GM23338 (cell line): ENCODE measurements around the gene MYO1G. TPM values are rescaled to one million over a fixed set of nuclear protein-coding genes. Genes with fewer than 3 reads are reported as not detected.

Experiments
- ATAC-seq: fragments of 200-7000 bp; cut with Tn5 transposase; 3 replicates; pipeline ENCODE4 v1.9.1; 2020
- DNase-seq: peaks from one replicate; pipeline ENCODE4 v3.0.0-alpha.2; 2015; ENCODE audit warnings: low spot score
- H2AFZ ChIP-seq: fragments of 200-600 bp; sonication (generic); 2 replicates; pipeline ENCODE4 v1.8.0; 2016; ENCODE audit warnings: antibody characterized with exemption, mild to moderate bottlenecking, moderate library complexity
- H3F3A ChIP-seq: fragments of 200-600 bp; sonication (generic); replicated peaks from 2 replicates; pipeline ENCODE4 v1.8.0; 2017; ENCODE audit warnings: antibody characterized with exemption, mixed run types, low read depth
- H3K27ac ChIP-seq: fragments of 200-600 bp; sonication (generic); 2 replicates; pipeline ENCODE4 v1.6.1; 2016; ENCODE audit warnings: low read depth
- H3K27me3 ChIP-seq: fragments of 200-600 bp; sonication (generic); 2 replicates; pipeline ENCODE4 v1.8.0; 2016; ENCODE audit warnings: mild to moderate bottlenecking, mixed run types, moderate library complexity; ENCODE audit not compliant: insufficient read depth
- H3K36me3 ChIP-seq: fragments of 200-600 bp; sonication (generic); 2 replicates; pipeline ENCODE4 v1.8.0; 2016; ENCODE audit warnings: mild to moderate bottlenecking; ENCODE audit not compliant: insufficient read depth
- H3K4me1 ChIP-seq: fragments of 200-600 bp; sonication (generic); 2 replicates; pipeline ENCODE4 v1.8.0; 2016; ENCODE audit warnings: mild to moderate bottlenecking, moderate library complexity; ENCODE audit not compliant: insufficient read depth
- H3K4me2 ChIP-seq: fragments of 200-600 bp; sonication (generic); 2 replicates; pipeline ENCODE4 v1.7.1; 2017; ENCODE audit warnings: mixed run types
- H3K4me3 ChIP-seq: fragments of 200-600 bp; sonication (generic); 2 replicates; pipeline ENCODE4 v1.6.1; 2016; ENCODE audit warnings: mixed run types
- H3K79me2 ChIP-seq: fragments of 200-600 bp; sonication (generic); replicated peaks from 2 replicates; pipeline ENCODE4 v1.8.0; 2017; ENCODE audit warnings: mild to moderate bottlenecking; ENCODE audit not compliant: insufficient read depth
- H3K9me2 ChIP-seq: fragments of 200-600 bp; sonication (generic); 2 replicates; pipeline ENCODE4 v1.8.0; 2017; ENCODE audit not compliant: insufficient read depth
- H4K20me1 ChIP-seq: fragments of 200-600 bp; sonication (generic); replicated peaks from 2 replicates; pipeline ENCODE4 v1.8.0; 2017; ENCODE audit warnings: mild to moderate bottlenecking; ENCODE audit not compliant: insufficient read depth
- H3K27ac Mint-ChIP-seq: 2 replicates; pipeline ENCODE4 v1.8.0; 2020; ENCODE audit warnings: inconsistent platforms, mild to moderate bottlenecking, moderate library complexity, mixed read lengths
- H3K27me3 Mint-ChIP-seq: 3 replicates; pipeline ENCODE4 v1.8.0; 2022; ENCODE audit warnings: low read depth, mild to moderate bottlenecking, moderate library complexity, mixed read lengths, inconsistent platforms; ENCODE audit not compliant: insufficient read depth, poor library complexity
- H3K36me3 Mint-ChIP-seq: 3 replicates; pipeline ENCODE4 v1.8.0; 2021; ENCODE audit warnings: low read depth, mild to moderate bottlenecking, inconsistent platforms, moderate library complexity, mixed read lengths
- H3K4me1 Mint-ChIP-seq: 3 replicates; pipeline ENCODE4 v1.8.0; 2020; ENCODE audit warnings: mild to moderate bottlenecking, inconsistent platforms, mixed read lengths
- H3K4me3 Mint-ChIP-seq: 3 replicates; pipeline ENCODE4 v1.8.0; 2021; ENCODE audit warnings: moderate library complexity, mild to moderate bottlenecking, inconsistent platforms, mixed read lengths
- H3K9me3 Mint-ChIP-seq: 3 replicates; pipeline ENCODE4 v1.8.0; 2020; ENCODE audit warnings: moderate library complexity, mild to moderate bottlenecking, inconsistent platforms, mixed read lengths
- CREB1 ChIP-seq: fragments of 250-450 bp; sonication (Bioruptor Pico); IDR thresholded peaks from 2 replicates; pipeline ENCODE4 v1.5.0; 2020; ENCODE audit warnings: low read depth, mild to moderate bottlenecking, moderate library complexity
- EZH2 ChIP-seq: fragments of 200-600 bp; sonication (generic); IDR thresholded peaks from one replicate; pipeline ENCODE4 v1.8.0; 2017; ENCODE audit warnings: antibody characterized with exemption, mild to moderate bottlenecking, low read depth; ENCODE audit not compliant: unreplicated experiment
- EZH2phosphoT487 ChIP-seq: fragments of 200-600 bp; sonication (generic); IDR thresholded peaks from one replicate; pipeline ENCODE4 v1.8.1; 2018; ENCODE audit warnings: antibody characterized with exemption; ENCODE audit not compliant: unreplicated experiment
- STAT1 ChIP-seq: IDR thresholded peaks from one replicate; pipeline ENCODE4 v1.6.1; 2016; ENCODE audit warnings: antibody characterized with exemption; ENCODE audit not compliant: unreplicated experiment
- polyA plus RNA-seq: library from polyadenylated mRNA; unstranded; fragments of >200 nt; fragmentation: Nextera tagmentation; extraction: Ambion mirVana; gene quantifications from 2 replicates; pipeline ENCODE4 v1.2.1, GENCODE V29; 2016
- total RNA-seq: library from RNA; depleted of rRNA; stranded (reverse); fragments of >200 nt; shearing (Covaris generic); gene quantifications from 2 replicates; pipeline ENCODE4 v1.2.3, GENCODE V29; 2014
- TF ChIP-seq, protein P1 (sequence below): fragments of 250-450 bp; sonication (Bioruptor Pico); IDR thresholded peaks from 2 replicates; pipeline ENCODE4 v1.5.0; 2020; ENCODE audit warnings: mild to moderate bottlenecking, moderate library complexity

Gene MYO1G
- total and polyA plus RNA-seq, 2 experiments from 2014 or later, result 0.10 to 0.11 TPM

DNA sequence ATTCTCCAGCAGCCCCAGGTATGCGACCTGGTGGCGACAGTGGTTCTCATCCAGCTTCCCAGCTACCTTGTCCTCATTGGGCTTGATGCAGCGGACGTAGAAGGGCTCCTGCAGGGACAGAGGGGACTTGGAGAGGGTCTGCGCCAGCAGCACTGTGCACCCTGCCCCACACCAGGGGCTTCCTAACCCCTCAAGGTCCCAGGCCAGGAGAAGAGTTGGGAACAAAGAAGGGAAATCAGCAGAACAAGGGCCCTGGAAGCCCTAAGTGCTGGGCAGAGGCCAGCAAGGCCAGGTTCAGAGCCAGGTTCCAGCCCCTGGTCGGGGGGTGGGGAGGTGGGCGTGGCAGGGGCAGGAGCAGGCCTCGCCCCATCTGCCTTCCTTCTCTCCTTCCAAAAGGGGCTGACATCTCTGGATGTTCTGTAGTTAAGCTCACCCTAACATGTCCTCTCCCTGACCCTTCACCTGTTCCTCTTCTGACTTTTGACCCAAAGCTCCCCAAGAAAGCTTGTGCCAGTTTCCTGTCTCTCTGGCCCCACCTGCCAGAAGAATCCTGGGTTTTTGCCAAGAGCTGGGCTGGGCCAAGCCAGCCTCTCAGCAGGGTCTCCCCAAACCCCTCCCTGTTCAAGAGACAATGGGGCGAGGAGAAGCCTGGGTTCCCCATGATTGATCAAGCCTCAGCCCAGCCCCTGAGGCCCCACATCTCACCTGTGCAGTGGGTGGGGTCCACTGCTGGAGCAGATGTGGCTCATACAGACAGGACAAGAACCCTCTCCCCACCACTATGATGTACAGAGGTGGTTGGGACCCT lies 11.9 kb downstream of the MYO1G start (continued):
- TF ChIP-seq, protein P1, sequence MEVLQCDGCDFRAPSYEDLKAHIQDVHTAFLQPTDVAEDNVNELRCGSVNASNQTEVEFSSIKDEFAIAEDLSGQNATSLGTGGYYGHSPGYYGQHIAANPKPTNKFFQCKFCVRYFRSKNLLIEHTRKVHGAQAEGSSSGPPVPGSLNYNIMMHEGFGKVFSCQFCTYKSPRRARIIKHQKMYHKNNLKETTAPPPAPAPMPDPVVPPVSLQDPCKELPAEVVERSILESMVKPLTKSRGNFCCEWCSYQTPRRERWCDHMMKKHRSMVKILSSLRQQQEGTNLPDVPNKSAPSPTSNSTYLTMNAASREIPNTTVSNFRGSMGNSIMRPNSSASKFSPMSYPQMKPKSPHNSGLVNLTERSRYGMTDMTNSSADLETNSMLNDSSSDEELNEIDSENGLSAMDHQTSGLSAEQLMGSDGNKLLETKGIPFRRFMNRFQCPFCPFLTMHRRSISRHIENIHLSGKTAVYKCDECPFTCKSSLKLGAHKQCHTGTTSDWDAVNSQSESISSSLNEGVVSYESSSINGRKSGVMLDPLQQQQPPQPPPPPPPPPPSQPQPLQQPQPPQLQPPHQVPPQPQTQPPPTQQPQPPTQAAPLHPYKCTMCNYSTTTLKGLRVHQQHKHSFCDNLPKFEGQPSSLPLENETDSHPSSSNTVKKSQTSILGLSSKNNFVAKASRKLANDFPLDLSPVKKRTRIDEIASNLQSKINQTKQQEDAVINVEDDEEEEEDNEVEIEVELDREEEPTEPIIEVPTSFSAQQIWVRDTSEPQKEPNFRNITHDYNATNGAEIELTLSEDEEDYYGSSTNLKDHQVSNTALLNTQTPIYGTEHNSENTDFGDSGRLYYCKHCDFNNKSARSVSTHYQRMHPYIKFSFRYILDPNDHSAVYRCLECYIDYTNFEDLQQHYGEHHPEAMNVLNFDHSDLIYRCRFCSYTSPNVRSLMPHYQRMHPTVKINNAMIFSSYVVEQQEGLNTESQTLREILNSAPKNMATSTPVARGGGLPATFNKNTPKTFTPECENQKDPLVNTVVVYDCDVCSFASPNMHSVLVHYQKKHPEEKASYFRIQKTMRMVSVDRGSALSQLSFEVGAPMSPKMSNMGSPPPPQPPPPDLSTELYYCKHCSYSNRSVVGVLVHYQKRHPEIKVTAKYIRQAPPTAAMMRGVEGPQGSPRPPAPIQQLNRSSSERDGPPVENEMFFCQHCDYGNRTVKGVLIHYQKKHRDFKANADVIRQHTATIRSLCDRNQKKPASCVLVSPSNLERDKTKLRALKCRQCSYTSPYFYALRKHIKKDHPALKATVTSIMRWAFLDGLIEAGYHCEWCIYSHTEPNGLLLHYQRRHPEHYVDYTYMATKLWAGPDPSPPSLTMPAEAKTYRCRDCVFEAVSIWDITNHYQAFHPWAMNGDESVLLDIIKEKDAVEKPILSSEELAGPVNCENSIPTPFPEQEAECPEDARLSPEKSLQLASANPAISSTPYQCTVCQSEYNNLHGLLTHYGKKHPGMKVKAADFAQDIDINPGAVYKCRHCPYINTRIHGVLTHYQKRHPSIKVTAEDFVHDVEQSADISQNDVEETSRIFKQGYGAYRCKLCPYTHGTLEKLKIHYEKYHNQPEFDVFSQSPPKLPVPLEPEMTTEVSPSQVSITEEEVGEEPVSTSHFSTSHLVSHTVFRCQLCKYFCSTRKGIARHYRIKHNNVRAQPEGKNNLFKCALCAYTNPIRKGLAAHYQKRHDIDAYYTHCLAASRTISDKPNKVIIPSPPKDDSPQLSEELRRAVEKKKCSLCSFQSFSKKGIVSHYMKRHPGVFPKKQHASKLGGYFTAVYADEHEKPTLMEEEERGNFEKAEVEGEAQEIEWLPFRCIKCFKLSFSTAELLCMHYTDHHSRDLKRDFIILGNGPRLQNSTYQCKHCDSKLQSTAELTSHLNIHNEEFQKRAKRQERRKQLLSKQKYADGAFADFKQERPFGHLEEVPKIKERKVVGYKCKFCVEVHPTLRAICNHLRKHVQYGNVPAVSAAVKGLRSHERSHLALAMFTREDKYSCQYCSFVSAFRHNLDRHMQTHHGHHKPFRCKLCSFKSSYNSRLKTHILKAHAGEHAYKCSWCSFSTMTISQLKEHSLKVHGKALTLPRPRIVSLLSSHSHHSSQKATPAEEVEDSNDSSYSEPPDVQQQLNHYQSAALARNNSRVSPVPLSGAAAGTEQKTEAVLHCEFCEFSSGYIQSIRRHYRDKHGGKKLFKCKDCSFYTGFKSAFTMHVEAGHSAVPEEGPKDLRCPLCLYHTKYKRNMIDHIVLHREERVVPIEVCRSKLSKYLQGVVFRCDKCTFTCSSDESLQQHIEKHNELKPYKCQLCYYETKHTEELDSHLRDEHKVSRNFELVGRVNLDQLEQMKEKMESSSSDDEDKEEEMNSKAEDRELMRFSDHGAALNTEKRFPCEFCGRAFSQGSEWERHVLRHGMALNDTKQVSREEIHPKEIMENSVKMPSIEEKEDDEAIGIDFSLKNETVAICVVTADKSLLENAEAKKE (CRISPR knock-in tag), result no peak
- TF ChIP-seq EZH2 (no peak), STAT1 (no peak), CREB1 (CRISPR knock-in tag) (no peak), EZH2phosphoT487 (no peak)

DNA sequence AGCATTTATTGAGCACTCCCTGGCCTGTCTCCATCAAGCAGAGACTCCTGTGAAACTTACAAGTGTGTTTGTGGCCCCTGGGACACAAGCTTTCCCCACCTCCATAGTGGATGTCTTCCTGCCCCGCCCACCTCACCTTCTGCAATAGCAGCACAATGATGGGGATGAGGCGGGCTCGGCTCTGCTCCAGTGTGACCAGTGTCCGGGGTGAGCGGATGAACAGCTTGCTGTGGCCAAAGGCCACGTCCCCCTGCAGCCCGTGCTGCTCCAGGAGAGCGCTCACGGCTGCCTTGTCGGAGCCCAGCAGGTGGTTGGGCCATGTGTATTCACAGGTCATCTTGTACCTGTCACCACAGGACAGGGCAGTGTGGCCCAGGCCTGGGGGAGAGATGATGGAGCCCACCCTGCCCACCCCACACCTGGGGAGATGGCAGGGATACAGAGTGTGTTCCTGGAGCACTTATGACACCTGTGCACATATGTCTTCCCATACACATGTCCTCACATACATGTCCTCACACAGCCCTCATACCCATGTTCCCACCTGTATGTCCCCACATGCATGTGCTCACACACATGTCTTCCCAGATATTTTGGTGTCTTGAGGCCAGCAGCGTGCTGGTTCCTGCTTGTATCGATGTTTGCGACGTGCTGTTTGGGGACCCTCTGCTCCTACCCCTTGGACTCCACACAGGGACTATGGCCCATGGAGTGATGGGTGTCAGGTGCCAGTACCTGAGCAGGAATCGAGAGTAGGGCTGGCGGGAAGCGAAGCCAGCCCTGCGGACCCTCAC lies 12.7 kb downstream of the MYO1G start:
- Mint-ChIP-seq H3K4me1 (no peaks in the 10 kb centered on the region), H3K27ac (no peak overlapping the region), H3K27me3 (peaks cover 22% of the 10 kb centered on the region), H3K9me3 (no peaks in the 10 kb centered on the region), H3K36me3 (no peaks in the 10 kb centered on the region), H3K4me3 (no peak overlapping the region)
- Histone ChIP-seq H4K20me1 (no peaks in the 10 kb centered on the region), H2AFZ (no peak overlapping the region), H3K27me3 (peaks cover 22% of the 10 kb centered on the region), H3K4me2 (no peak overlapping the region), H3K79me2 (no peaks in the 10 kb centered on the region), H3K9me2 (no peaks in the 10 kb centered on the region), H3K4me3 (no peak overlapping the region), H3K27ac (no peak overlapping the region), H3F3A (0 out of 2 replicates have a peak, but pooled peaks cover 4% of the 10 kb centered on the region), H3K36me3 (no peaks in the 10 kb centered on the region), H3K4me1 (no peaks in the 10 kb centered on the region)
- ATAC-seq, result no peak
- no peak for DNase-seq
- TF ChIP-seq, protein P1 (CRISPR knock-in tag), result no peak
